NCI-H1105 treated with DMSO at 0.1 percent for 48 hours (cell line): ENCODE data around the gene CCDC73.
"Not testable (repeated sequence)": the region's sequence is repeated elsewhere in the genome, so short reads cannot be mapped to it uniquely, and the experiment has no call there.

Source experiments
- DNase-seq: peaks from one replicate; lab custom pipeline; 2025; lab: John Stamatoyannopoulos, UW

Gene CCDC73

DNA sequence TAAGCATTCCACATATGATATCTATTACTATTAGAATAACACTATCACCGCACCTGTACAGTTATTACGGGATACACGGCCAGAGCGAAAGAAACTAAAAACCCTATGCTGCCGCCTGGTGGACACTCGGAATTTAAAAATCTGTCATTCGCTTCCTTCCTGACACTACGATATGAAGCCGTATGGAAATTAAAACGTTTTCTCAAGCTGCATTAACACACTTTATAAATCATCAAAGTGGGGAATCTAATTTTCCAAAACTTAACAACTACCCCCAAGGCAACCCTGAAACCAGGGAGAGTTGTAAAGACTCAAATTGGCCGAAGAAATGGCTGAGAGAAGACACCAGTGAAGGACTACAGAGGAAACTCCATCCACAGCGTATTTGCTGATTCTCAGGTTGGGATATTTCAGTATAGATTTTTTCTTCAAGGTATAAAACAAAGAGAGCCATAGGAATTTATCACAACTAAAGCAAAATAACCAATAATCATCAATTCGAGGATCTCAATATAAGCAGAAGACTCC, 1.4 kb downstream of the CCDC73 start:
- peak; percentile 67 for DNase-seq

DNA sequence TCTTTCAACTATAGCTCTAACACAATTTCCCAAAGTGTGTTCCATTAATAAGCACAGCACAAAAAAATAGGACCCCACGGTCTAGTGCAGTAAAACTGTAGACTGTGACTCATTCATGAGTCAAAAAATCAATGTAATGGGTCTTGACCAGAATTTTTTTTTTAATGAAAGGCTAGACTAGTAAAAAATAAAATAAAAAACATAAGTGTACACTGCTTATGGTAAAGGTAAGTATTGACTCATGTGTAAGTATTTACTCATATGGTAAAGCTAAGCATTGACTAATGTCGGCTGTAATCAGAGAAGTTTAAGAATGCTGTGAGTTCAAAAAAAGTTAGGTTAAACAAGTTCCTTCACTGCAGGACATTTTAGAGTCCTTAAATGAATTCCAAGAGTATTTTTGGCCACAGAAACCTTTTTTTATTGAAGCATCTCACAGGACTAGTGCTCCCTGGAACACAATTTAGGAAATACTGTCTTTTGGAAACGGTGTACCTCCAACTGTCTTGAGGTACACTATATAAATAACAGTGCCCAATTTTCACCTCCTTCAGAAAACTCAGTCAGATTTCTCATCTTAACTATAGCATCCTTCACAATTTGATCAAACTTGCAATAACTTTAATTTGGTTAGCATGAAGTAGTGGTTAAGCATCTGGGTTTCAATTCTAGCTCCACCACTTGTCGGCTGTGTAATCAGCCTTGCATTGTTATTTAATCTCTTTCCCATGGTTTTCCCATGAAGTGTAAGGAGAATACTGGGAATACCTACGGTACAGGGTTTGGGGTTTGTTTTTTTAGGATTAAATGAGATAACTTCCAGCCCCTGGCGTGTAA, 2.1 kb downstream of the CCDC73 start:
- DNase-seq, result no peak

DNA sequence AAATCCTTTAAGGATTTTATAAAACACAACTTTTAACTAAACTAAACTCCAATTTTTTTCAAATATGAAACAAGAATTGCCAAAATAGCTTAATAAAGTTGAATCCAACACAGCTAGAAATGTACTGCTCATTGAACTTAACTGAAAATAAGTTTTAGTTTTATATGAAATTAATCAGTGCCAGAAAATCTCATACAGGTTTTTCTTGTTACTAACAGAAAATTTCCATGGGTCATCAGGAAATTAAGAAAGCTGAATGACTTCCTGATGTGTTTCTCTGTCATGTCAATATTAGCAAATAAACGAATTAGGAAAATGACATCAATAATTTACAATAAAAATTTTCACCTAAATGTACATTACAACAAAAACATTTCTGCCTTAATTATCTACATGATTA, 3.5 kb downstream of the CCDC73 start:
- no peak for DNase-seq

DNA sequence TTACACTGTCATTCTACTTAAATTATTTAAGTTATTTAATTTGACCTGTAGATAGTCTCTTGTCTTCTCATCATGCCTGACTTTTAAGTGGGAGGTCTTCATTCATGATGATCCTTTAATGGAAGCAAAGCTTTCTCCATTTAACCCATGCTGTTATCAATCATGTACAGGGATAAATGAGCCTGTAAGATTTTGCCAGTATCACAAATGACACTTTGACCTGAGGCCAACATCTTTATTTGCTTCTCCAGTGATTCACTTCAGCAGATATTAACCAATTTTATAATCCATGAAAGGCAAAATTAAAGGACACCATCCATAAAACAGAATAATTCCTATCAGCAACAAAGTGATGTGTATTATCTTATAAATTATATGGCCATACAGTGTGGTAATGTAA, 7.7 kb downstream of the CCDC73 start:
- DNase-seq, result no peak

DNA sequence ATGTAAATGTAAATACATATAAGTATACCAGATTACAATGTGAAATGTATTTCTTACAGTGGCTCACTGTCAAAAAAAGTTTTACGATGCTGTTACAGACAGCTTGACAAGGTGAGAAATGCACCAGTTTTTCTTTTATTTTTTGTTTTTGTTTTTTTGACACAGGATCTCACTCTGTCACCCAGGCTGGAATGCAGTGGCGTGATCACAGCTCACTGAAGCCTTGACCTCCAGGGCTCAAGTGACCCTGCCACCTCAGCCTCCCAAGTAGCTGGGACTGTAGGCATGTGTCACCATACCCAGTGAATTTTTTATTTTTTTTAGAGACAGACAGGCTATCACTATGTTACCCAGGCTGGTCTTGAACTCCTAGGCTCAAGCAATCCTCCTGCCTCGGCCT, 9.2 kb downstream of the CCDC73 start:
- no peak for DNase-seq

DNA sequence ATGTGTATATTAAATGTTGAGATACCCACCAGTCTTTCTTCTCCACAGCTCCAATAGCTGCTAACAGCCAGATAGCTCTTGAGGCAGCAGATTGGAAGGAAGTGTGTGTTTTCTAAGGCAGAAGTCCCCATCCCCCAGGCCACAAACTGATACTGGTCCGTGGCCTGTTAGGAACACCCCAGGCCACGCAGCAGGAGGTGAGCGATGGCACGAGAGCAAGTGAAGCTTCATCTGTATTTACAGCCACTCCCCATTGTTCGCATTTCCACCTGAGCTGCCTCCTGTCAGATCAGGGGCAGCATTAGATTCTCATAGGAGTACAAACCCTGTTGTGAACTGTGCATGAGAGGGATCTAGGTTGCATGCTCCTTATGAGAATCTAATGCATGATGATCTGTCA, 12.7 kb downstream of the CCDC73 start:
- DNase-seq, result no peak

DNA sequence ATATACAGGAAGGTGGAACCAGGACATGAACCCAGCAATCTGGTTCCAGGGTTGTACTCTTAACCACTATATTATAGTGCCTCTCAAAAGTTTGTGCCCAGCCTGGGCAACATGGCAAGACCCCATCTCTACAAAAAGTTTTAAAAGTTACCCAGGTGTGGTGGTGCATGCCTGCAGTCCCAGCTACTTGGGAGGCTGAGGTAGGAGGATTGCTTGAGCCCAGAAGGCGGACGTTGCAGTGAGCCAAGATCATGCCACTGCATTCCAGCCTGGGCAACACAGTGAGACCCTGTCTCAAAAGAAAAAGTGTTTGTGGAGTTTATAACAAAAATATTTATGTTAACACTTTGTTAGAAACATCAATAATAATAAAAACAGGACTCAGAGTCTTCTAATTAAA, 13.6 kb downstream of the CCDC73 start:
- DNase-seq, result not testable (repeated sequence)

DNA sequence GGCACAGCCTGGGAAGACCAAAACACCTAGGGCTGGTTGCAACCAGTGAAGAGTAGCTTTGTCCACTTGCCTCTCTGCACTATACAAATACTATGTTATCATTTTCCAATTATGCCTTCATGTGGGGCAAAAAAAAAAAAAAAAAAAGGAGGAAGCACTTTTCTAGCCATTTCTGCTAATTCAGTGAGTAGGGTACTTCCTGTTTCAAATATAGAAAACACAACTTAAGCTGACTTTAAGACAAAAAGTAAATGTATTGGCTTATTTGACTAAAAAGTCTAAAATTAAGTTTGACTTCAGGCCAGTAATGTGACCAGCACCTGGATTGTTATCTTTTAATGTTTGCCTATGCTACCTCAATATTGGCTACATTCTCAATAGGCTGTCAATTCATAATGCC, 15.3 kb downstream of the CCDC73 start:
- no peak for DNase-seq

DNA sequence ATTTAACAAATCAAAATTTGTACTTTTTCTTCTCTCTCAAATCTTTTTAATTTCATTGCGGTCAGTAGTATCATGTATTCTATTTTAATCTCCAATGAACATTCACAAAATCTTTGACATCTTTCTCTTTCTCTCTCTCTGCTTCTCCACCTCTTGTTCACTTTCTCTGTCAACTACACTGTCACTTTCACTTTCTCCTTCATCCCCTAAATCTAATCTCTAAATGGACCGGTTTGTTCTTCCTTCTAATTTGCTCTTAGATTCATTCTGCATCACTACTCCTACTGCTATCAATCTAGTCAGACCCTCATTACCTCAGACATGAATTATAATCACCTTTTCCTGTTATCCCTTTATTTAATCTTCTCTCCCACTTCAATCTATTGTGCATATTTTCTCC, 18.6 kb downstream of the CCDC73 start:
- no peak for DNase-seq

DNA sequence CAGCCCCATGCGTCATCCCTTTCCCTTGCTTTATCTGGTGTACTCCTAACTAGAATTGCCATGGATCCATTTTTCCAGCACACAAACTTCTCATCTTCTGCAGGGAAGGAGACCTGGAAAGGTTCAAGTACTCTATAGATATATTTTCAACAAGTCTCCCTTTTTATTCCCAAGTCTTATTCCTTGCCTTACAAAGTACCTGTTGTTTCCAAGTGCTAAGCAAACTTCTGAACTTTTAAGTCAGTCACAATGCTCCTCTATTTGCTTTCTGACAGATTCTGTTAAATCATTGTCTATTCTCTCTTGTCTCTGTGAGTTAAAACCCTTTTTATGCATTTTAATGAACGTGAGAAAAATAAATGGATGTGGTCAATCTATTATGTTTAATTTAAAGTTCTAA, 20.4 kb downstream of the CCDC73 start:
- no peak for DNase-seq

DNA sequence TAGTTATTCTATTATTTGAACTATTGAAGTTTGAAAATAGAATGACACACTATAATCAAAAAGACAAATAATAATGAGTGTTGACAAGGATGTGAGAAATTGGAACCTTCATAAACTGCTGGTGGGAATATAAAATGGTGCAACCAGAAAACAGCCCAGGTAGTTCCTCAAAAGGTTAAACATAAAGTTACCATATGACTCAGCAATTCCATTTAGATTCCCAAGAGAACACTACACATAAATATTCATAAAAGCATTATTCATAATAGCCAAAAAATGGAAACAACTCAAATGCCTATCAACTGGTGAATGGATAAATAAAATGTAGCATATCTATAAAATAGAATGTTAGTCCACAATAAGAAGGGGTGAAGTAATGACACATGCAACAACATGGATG, 21.7 kb downstream of the CCDC73 start:
- no peak for DNase-seq

DNA sequence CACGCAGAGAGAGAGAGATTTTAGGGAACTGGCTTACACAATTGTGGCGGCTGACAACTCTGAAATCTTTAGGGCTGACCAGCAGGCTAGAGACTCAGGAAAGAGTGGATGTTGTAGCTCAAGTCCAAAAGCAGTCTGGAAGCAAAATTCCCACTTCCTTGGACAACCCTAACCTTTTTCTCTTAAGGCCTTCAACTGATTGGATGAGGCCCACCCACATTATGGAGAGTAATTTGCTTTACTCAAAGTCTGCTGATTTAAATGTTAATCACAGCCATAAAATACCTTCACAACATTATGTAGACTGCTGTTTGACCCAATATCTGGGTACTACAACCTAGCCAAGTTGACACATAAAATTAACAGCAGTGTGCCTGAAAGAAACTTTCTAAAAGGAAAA, 32.7 kb downstream of the CCDC73 start:
- not testable (repeated sequence) for DNase-seq

DNA sequence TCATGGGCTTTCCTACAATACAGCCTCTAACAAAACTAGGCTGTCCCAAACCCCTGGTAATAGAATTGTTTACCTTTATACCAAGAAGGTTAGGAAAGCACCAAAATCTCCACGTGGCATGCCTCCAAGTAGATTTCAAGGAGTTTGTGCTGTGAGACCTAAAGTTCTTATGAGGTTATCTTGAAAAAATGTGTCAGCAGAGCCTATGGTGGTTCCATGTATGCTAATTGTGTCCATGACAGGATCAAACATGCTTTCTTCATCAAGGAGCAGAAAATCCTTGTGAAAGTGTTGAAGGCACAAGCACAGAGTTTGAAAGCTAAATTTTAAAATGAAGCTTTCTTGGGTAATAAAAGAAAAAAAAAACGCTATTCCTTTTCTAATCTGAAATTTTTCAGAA, 36.2 kb downstream of the CCDC73 start:
- no peak for DNase-seq

DNA sequence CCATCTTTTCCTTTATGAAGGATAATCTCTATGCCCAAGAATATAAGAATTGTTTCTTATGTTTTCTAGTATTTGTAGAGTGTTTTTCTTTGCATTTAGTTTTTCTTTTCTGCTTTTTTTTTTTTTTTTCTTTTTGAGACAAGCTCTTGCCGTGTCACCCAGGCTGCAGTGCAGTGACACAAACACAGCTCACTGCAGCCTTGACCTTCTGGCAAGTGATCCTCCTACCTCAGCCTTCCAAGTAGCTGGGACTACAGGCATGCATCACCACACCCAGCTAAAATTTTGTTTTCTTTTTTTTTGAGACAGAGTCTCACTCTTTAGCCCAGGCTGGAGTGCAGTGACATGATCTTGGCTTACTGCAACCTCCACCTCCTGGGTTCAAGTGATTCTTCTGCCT, 41.3 kb downstream of the CCDC73 start:
- not testable (repeated sequence) for DNase-seq

DNA sequence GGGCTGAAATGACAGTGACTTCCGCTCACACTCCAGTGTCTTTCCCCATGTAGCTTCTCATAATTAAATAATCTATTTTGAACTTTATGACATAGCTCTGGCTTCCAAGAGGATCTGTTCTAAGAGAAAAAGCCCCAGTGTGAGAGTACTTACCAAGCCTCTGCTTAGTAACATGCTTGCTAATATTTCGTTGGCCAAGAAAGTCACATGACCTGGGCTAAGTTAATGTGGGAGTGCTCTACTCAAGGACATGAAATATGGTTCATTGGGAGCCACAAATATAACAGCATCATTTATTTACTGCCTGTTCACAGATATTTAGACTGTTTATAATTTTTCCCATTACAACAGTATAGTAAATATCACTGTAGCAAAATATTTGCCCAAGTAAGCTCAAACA, 42.5 kb downstream of the CCDC73 start:
- DNase-seq, result no peak

DNA sequence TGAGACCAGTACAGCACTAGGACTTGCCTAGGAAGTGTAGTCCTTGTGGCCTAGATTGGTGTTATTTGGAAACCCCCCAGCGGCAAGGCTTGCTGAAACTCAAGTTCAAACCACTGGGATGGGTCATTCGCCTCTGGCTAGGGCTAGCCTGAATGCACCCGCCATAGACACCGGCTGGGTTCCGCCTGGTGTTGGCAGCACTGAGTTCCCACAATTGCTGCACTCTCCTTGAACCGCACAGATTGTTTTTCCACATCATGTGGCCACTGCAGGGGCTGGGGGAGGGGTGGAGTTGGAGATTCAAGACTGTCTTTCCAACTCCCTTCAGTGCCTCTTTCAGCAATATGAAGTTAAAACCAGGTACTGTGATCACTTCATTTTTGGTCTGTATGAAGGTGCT, 43.1 kb downstream of the CCDC73 start:
- no peak for DNase-seq

DNA sequence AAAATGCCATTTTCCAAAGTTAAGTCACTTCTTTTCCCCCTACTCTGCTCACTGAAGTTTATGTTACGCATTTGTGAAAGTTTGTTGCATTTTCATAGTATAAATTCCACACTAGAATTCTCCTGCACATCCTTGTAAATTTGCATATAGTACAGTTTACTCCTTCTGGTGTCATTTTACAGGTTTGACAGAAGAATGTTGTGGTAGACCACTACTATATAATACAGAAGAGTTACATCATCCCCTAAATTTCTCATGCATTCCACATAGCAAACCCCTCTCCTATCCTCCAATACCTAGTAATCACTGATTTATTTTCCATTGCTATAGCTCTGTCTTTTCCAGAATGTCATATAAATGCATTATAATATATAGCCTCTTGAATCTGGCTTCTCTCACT, 64.5 kb downstream of the CCDC73 start:
- no peak for DNase-seq

DNA sequence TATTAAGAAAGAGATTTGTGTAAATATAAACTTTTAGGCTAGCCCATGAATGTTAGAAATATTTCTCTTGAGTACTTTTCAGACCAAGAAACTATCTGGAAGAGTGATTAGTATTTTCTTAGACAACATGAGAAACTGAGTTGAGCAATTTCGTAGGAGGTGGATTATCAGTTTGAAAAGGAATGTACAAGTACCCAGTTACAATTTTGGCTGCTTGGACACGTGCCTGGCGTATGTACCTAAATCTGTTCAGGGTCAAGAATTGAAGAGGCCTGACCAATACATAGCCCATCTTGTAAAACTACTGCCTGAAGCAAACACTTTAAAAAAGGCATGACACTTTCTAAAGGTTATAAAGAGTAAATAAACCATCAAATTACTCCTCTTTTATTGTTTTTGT, 71.1 kb downstream of the CCDC73 start:
- no peak for DNase-seq

DNA sequence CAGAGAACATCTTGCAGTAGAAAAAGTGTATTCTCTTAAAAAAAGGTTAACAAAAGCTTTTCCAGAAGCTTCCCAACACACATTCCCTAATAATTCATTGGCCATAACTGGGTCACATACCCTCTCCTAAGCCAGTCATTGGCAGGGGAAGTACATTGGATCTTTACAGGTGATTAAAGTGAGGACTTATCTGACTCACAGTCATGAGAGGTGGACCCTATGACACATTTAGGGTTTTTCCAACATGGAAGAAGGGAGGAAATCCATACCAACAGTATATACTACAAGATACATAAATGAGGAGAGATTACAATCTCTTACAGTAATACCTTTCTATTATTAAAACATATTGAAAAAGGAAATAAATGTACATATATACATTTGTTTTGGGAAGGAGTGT, 72.2 kb downstream of the CCDC73 start:
- no peak for DNase-seq

DNA sequence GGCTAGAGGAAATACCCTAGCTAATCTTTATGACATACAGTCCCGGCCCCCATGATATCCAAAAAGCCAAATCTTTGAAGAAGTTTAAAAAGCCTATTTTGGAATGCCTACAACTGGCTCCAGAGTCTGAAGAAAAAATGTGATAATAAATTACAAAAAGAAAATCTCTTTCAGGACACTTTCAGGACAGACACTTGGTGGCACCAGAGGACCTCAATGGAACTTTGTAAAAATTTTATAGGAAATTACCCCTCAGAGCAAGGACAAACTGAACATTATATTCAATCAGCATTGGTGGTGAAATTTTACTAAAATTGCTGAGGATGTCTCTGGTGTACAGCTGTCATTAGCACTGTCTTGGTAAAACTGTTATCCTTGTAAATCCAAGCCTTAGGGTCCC, 81.0 kb downstream of the CCDC73 start:
- no peak for DNase-seq

DNA sequence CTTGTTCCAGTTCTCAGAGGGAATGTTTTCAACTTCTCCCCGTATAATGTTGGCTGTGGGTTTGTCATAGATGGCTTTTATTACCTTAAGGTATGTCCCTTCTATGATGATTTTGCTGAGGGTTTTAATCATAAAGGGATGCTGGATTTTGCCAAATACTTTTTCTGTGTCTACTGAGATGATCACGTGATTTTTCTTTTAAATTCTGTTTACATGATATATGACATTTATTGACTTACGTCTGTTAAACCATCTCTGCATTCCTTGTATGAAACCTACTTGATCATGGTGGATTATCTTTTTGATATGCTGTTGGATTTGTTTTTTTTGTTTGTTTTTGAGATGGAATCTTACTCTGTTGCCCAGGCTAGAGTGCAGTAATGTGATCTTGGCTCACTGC, 85.5 kb downstream of the CCDC73 start:
- DNase-seq, result not testable (repeated sequence)

DNA sequence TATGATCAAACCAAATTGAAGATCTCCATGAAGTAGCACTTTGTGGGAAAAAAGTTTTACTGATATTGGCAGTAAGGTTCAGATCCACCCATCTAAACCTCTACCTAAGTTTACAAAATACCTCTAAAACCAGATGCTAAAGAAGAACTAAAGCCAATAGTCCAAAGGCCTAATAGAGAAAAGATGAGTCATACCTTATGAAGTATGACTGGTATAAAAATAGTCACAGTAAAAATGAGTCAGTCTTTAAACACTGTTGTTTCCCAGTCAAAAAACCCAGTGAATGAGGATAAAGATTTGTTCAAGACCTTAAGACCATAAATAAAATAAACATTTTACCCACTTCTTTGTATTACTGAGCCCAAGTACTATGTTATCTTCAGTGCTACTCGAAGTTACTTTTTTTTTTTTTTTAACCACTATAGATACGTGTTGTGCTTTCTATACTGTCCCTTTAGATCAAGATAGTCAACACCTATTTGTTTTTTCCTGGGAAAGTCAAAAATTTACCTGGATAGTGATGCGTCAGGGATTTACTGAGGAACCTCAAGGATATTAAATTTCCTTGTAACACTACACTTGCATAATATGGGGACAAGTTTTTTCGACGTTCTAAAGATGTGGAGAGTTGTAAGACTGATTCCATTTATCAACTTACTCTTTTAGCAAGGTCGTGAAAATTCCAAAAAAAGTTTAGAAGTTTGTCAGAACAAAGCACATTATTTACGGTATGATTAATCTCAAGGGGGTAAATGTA, 87.3 kb downstream of the CCDC73 start:
- no peak for DNase-seq

DNA sequence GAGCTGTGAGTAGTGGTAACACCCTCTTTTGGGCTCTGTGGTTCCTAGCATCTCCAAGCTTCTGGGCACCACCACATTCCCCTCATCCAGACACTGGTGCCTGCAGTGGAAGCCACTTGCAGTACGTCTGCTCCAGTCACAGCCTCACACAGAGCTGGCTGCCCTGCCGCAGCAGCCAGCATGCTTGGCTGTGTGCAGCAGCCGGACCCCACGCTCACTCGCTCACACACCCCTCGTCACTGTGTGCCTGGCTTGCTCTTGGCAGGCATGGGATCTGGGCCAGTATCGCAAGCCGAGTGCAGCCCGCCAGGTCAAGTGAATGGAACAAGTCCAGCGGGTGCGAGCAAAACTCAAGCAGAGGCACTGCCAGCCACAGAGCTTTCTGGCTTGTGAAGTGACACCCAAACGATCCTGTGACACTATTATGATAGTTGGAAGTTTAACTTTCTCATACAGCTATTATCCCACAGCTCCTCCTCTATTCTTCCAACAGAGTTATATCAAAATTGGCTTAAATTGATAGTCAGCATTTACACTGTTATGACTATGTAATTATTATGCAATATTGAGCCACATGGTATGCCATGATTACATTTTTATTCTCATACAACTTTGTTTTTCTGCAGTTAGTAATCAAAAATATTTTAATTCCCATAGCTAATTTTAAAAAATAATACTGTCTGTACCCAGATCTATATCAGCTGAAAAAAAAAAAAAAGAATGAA, 89.0 kb downstream of the CCDC73 start:
- no peak for DNase-seq
